Skeletal muscle satellite cell (primary cell): ENCODE measurements around the gene ACADS.

ENCODE experiments used
- H3K27me3 ChIP-seq: 2 replicates; pipeline ENCODE4 v1.7.0; 2013; ENCODE audit warnings: low read length; ENCODE audit not compliant: control insufficient read depth, insufficient read depth
- H3K36me3 ChIP-seq: 2 replicates; pipeline ENCODE4 v1.7.0; 2013; ENCODE audit warnings: mild to moderate bottlenecking, control low read depth, low read length; ENCODE audit not compliant: insufficient read depth
- H3K4me1 ChIP-seq: 2 replicates; pipeline ENCODE4 v1.7.0; 2013; ENCODE audit warnings: low read length; ENCODE audit not compliant: control insufficient read depth, insufficient read depth
- H3K4me2 ChIP-seq: 2 replicates; pipeline ENCODE4 v1.7.0; 2013; ENCODE audit warnings: mild to moderate bottlenecking, low read length
- H3K4me3 ChIP-seq: 2 replicates; pipeline ENCODE4 v1.7.0; 2013; ENCODE audit warnings: low read length
- H3K9ac ChIP-seq: 2 replicates; pipeline ENCODE4 v1.7.0; 2013; ENCODE audit warnings: mild to moderate bottlenecking, low read depth, low read length, moderate library complexity
- H3K9me3 ChIP-seq: replicated peaks from 2 replicates; pipeline ENCODE4 v1.7.0; 2013; ENCODE audit warnings: mild to moderate bottlenecking, control low read depth, low read length

Gene ACADS

GRCh38 chr12:120783197-120783596 lies 57.6 kb downstream of the ACADS start:
- Histone ChIP-seq H3K9me3 (no peaks in the 10 kb centered on the region), H3K9ac (no peak overlapping the region), H3K27me3 (no peaks in the 10 kb centered on the region), H3K4me3 (no peak overlapping the region), H3K36me3 (peaks cover 12% of the 10 kb centered on the region), H3K4me1 (peaks cover 13% of the 10 kb centered on the region), H3K4me2 (peak overlapping the region; percentile 30)

GRCh38 chr12:120784804-120785203 lies 59.2 kb downstream of the ACADS start:
- H3K4me3 ChIP-seq = no peak overlapping the region
- no peaks in the 10 kb centered on the region for H3K9me3 ChIP-seq
- peaks cover 13% of the 10 kb centered on the region for H3K4me1 ChIP-seq
- no peak overlapping the region for H3K4me2 ChIP-seq
- H3K27me3 ChIP-seq = no peaks in the 10 kb centered on the region
- H3K36me3 ChIP-seq = peaks cover 12% of the 10 kb centered on the region
- no peak overlapping the region for H3K9ac ChIP-seq

GRCh38 chr12:120787889-120788288 lies 62.3 kb downstream of the ACADS start:
- Histone ChIP-seq H3K27me3 (no peaks in the 10 kb centered on the region), H3K9me3 (no peaks in the 10 kb centered on the region), H3K36me3 (peaks cover 4% of the 10 kb centered on the region), H3K4me3 (no peak overlapping the region), H3K9ac (no peak overlapping the region), H3K4me1 (peaks cover 4% of the 10 kb centered on the region), H3K4me2 (no peak overlapping the region)
